ENCODE measurements around the gene PARD3. TPM values are rescaled to one million over a fixed set of nuclear protein-coding genes. Genes with fewer than 3 reads are reported as not detected.

Gene PARD3
- total RNA-seq, 2 donors from 2014 or later, result 31.6 to 41.6 TPM

GRCh38 chr10:34081948-34082347 is 733.1 kb downstream of the PARD3 start:
- Histone ChIP-seq H3K27ac (no peak overlapping the region), H3K4me3 (no peak overlapping the region), H3K36me3 (no peaks in the 10 kb centered on the region), H3K27me3 (no peaks in the 10 kb centered on the region), H3K4me1 (peaks cover 0 to 29% of the 10 kb centered on the region in 2 donors), H3K9me3 (peaks cover 0 to 11% of the 10 kb centered on the region in 2 donors)
- TF ChIP-seq CTCF (IDR thresholded peaks at IDR 0.05), result no peak
- DNase-seq (ENCODE audit: low spot score), result no peak

- H3K27me3 ChIP-seq, result no peaks in the 10 kb centered on the region
- H3K36me3 ChIP-seq, result no peaks in the 10 kb centered on the region
- DNase-seq (ENCODE audit: low spot score), result peak; percentile 58
- H3K9me3 ChIP-seq, result peaks cover 0 to 15% of the 10 kb centered on the region in 2 donors
- no peak overlapping the region for H3K4me3 ChIP-seq
- no peak for TF ChIP-seq CTCF (IDR thresholded peaks at IDR 0.05)
- H3K27ac ChIP-seq, result no peak overlapping the region
- peaks cover 0 to 30% of the 10 kb centered on the region in 2 donors for H3K4me1 ChIP-seq
These were observed 733.8 kb downstream of the PARD3 start for GRCh38 chr10:34081347-34081743.

- Histone ChIP-seq H3K27ac (no peak overlapping the region), H3K9me3 (peaks cover 0 to 18% of the 10 kb centered on the region in 2 donors), H3K4me1 (peaks cover 0 to 30% of the 10 kb centered on the region in 2 donors), H3K27me3 (no peaks in the 10 kb centered on the region), H3K4me3 (no peak overlapping the region), H3K36me3 (no peaks in the 10 kb centered on the region)
- DNase-seq (ENCODE audit: low spot score), result peak; percentile 68
- TF ChIP-seq CTCF (IDR thresholded peaks at IDR 0.05), result no peak
These were observed 734.4 kb downstream of the PARD3 start for GRCh38 chr10:34080485-34081346.

- H3K4me3 ChIP-seq, result no peak overlapping the region
- no peak overlapping the region for H3K27ac ChIP-seq
- DNase-seq (ENCODE audit: low spot score), result peak; percentile 52
- H3K9me3 ChIP-seq, result peaks cover 0 to 18% of the 10 kb centered on the region in 2 donors
- no peaks in the 10 kb centered on the region for H3K36me3 ChIP-seq
- TF ChIP-seq CTCF (IDR thresholded peaks at IDR 0.05), result no peak
- H3K4me1 ChIP-seq, result peaks cover 0 to 30% of the 10 kb centered on the region in 2 donors
- no peaks in the 10 kb centered on the region for H3K27me3 ChIP-seq
These were observed 735.2 kb downstream of the PARD3 start for GRCh38 chr10:34079702-34080484.

GRCh38 chr10:34078745-34079470 is 736.2 kb downstream of the PARD3 start:
- H3K4me1 ChIP-seq, result peaks cover 0 to 30% of the 10 kb centered on the region in 2 donors
- H3K27me3 ChIP-seq, result no peaks in the 10 kb centered on the region
- H3K36me3 ChIP-seq, result no peaks in the 10 kb centered on the region
- peak overlapping the region; percentile 43 to 49 for H3K27ac ChIP-seq
- DNase-seq (ENCODE audit: low spot score), result peak; percentile 74
- no peak overlapping the region for H3K4me3 ChIP-seq
- TF ChIP-seq CTCF (IDR thresholded peaks at IDR 0.05), result no peak
- peaks cover 0 to 14% of the 10 kb centered on the region in 2 donors for H3K9me3 ChIP-seq
